GM21529 (cell line): Measurements from ENCODE around the gene USP4.
"Not testable (repeated sequence)": the region's sequence is repeated elsewhere in the genome, so short reads cannot be mapped to it uniquely, and the experiment has no call there.

Experiments
- ATAC-seq: cut with Tn5 transposase; IDR thresholded peaks from one replicate; pipeline ENCODE4 v1.9.1; 2021; ENCODE audit not compliant: unreplicated experiment

Gene USP4

DNA sequence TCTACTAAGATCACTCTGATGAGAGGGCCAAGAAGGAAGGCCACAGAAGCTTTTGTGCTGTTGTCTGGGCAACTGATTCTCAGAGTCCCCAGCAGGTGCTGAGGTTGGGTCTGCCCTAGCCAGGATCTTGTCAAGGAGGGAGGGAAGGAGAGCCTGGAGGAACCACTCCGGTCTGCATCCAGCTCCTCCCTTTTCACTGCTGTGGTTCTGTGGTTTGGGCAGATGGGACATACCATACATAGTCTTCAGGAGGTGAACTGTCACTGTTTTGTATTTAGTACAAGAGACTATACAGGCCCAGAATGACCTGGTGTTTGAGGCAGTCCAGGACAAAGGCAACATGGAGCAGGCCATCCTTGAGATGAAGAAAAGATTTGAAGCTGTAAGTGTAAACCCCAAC, 84.7 kb downstream of the USP4 start:
- no peak for ATAC-seq

DNA sequence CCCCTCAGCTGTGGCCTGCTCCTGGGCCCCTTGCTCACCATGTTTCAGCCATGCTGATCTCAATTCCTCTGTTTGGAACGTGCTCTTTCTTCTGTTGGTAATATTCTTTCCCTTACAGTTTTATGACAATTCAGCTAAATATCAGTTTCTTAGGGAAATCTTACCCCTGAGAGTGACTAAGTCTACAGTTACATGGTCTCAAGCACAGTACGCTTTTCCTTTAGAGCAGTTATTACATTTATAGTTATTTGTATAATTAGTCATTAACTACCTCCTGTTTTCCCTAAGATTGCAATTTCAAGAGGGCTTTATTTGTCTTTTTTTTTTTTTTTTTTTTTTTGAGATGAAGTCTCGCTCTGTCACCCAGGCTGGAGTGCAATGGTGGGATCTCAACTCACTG, 86.3 kb downstream of the USP4 start:
- ATAC-seq, result no peak

DNA sequence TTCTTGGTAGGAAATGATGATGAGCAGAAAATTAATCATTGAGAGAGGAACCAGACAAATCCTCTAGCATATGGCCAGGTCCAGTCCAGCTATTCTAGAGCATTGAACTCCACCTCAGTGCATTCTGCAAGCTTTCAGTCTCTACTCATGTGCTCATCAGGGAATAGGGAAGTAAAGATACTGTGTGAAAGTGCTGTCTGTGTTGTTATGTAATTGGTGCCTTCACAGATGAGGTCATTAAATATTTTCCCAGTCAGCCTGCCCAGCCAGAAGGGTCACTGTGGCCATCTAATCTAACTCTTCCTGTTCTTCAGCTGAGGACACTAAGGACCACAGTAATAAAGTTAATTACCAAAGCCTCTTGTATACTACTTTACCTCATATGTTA, 91.0 kb downstream of the USP4 start:
- ATAC-seq, result no peak

DNA sequence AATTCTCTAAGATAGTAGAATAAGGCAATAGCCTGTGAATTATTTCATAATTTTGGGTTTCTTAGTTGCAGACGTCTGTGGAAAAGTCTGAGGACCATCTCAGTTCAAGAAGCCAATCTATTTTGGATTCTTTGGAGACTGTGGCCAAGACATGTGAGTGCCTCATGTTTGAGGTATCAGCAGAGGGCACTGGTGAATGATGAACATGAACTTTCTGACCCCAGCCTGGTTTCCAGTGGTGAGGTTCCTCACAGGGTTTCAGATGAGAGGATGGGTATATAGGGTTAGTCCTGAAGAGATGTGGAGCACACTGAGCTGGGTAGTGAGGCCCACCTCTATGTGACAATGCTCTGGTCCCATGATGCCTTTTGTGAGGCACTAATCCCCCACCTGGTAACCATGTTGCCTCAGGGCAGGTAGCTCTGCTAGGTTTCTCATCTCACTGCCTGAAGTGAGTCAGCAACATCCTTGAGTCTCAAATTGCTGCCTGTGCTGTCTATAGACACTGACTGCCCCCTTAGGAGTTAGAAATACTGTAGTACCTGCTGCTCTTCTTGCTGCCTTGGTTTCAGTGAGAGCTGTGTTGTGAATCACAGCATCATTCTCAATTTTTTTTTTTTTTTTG, 95.2 kb downstream of the USP4 start:
- no peak for ATAC-seq

DNA sequence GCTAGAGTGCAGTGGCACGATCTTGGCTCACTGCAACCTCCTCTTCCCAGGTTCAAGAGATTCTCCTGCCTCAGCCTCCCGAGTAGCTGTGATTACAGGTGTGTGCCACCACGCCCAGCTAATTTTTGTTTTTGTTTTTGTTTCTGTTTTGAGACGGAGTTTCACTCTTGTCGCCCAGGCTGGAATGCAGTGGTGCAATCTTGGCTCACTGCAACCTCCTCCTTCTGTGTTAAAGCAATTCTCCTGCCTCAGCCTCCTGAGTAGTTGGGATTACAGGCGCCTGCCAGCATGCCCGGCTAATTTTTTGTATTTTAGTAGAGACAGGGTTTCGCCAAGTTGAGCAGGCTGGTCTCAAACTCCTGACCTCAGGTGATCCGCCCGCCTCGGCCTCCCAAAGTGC, 99.8 kb downstream of the USP4 start:
- not testable (repeated sequence) for ATAC-seq

DNA sequence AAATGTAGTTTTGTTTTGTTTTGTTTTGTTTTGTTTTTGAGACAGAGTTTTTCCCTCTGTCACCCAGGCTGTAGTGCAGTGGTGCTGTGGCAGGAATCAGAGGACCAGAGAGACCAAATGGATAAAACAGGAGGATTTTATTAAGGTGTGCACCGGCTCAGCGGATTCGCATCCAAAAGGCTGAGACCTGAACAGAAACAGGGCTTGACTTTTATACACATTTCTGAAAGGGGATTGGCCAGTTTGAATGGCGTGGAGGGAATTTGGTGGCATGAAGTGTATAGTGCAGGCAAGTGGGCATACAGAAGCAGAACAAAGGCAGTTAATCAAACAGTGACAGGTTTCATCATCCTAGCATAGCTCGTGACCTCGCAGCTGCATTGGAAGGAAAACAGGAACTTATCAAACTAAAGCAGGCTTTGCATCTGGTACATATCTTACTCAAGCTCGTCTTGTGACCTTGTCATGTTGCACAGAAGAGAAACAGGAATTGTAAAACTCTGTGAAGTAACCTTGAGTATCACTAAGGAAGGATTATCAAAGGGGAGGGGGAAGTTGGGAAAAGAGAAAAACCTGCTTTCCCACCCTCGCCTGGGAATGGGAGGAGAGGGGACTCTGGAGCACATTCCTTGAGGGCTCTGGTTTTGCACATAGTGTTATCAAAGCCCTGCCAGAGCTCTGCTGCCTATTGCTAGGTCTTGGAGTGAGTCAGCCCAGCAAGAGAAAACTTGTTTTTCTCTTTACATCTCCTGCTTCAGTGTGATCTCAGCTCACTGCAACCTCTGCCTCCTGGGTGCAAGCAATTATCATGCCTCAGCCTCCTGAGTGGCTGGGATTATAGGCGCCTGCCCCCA, 101.4 kb downstream of the USP4 start:
- ATAC-seq, result no peak

DNA sequence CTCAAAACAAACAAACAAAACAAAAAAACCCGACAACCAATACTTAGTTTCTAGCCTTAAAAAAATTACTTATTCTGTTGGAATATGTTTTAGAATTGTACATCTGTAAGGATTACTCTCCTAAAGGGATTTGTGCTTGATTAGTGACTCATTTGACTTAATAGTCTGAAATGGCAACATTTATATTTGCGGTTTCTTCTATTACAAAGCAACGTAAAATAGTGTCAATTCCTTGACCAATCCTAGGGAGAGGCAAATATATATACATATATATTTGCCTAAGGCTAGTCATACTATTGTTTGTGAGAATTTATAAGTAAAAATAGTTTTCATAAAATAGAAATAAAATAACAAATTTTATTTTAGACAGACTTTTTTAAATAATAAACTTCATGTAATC, 102.5 kb downstream of the USP4 start:
- ATAC-seq, result no peak

DNA sequence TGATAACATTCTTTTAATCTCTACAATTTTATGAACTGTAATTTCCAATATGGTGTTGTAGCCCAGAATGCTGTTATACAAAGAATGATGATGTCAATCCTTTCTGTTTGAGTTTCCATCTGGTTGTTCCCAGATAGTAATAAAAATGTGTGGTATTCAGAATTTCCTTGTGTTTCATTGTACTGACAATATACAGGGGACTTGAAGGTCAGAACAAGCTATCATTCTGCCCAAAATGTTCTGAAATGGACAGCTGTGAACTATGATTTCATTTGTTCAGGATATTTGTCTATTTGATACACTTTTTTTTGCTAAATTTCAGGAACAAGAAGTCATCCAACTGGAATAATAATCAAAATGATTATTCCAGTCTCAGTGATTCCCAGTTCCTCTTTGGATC, 103.6 kb downstream of the USP4 start:
- no peak for ATAC-seq

DNA sequence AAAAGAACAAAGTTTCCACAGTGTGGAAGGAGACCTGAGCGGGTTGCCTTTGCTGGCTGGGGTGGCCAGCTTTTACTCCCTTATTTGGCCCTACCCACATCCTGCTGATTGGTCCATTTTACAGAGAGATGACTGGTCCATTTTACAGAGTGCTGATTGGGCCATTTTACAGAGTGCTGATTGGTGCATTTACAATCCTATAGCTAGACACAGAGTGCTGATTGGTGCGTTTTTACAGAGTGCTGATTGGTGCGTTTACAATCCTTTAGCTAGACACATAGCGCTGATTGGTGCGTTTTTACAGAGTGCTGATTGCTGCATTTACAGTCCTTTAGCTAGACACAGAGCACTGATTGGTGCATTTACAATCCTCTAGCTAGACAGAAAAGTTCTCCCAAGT, 111.0 kb downstream of the USP4 start:
- not testable (repeated sequence) for ATAC-seq
